SJSA1 (cell line): ENCODE results near the gene PRDM16. TPM values are rescaled to one million over a fixed set of nuclear protein-coding genes. Genes with fewer than 3 reads are reported as not detected.
"Not testable (repeated sequence)": the region's sequence is repeated elsewhere in the genome, so short reads cannot be mapped to it uniquely, and the experiment has no call there.

Experiments used
- DNase-seq, 2 experiments: peaks; one replicate each; pipeline ENCODE4 v3.0.0-alpha.2; 2015 to 2020; ENCODE audit warnings: low spot score in 2 of 2, low read depth in 1 of 2
- H3K27ac ChIP-seq: fragments of 250-450 bp; sonication (Bioruptor Pico); 2 replicates; pipeline ENCODE4 v1.5.1; 2020; ENCODE audit warnings: mild to moderate bottlenecking, moderate library complexity
- H3K27me3 ChIP-seq: fragments of 250-450 bp; sonication (Bioruptor Pico); replicated peaks from 2 replicates; pipeline ENCODE4 v1.5.1; 2020; ENCODE audit warnings: mild to moderate bottlenecking, moderate library complexity
- H3K36me3 ChIP-seq: fragments of 250-450 bp; sonication (Bioruptor Pico); 2 replicates; pipeline ENCODE4 v1.5.1; 2020; ENCODE audit warnings: mild to moderate bottlenecking
- H3K4me1 ChIP-seq: fragments of 250-450 bp; sonication (Bioruptor Pico); replicated peaks from 2 replicates; pipeline ENCODE4 v1.6.1; 2021; ENCODE audit warnings: mild to moderate bottlenecking
- H3K4me3 ChIP-seq: fragments of 250-450 bp; sonication (Bioruptor Pico); 2 replicates; pipeline ENCODE4 v1.5.1; 2020; ENCODE audit warnings: mild to moderate bottlenecking
- H3K9me3 ChIP-seq: fragments of 250-450 bp; sonication (Bioruptor Pico); replicated peaks from 2 replicates; pipeline ENCODE4 v1.5.1; 2020; ENCODE audit warnings: mild to moderate bottlenecking
- total RNA-seq: library from RNA; depleted of rRNA; stranded (reverse); fragments of >200 nt; shearing (Covaris generic); gene quantifications from 2 replicates; pipeline ENCODE4 v1.2.3, GENCODE V29; 2014

The PRDM16 gene
- total RNA-seq, 1 experiment from 2014 or later = 0.05 TPM

GRCh38 chr1:3239991-3240390 is 171.0 kb downstream of the PRDM16 start:
- not testable (repeated sequence) for H3K4me1 ChIP-seq, H3K27me3 ChIP-seq, H3K9me3 ChIP-seq, H3K4me3 ChIP-seq, H3K27ac ChIP-seq, DNase-seq, H3K36me3 ChIP-seq

- no peaks in the 10 kb centered on the region for H3K27me3 ChIP-seq
- no peaks in the 10 kb centered on the region for H3K4me1 ChIP-seq
- H3K27ac ChIP-seq = no peak overlapping the region
- H3K4me3 ChIP-seq = no peak overlapping the region
- no peak for DNase-seq
- no peaks in the 10 kb centered on the region for H3K9me3 ChIP-seq
- no peaks in the 10 kb centered on the region for H3K36me3 ChIP-seq
These were observed 171.7 kb downstream of the PRDM16 start for GRCh38 chr1:3240524-3241235.

GRCh38 chr1:3241236-3241550 is 172.2 kb downstream of the PRDM16 start:
- Histone ChIP-seq H3K27me3 (no peaks in the 10 kb centered on the region), H3K27ac (no peak overlapping the region), H3K36me3 (no peaks in the 10 kb centered on the region), H3K4me3 (no peak overlapping the region), H3K9me3 (no peaks in the 10 kb centered on the region), H3K4me1 (no peaks in the 10 kb centered on the region)
- no peak for DNase-seq

- H3K4me3 ChIP-seq = no peak overlapping the region
- H3K9me3 ChIP-seq = no peaks in the 10 kb centered on the region
These were observed 172.8 kb downstream of the PRDM16 start for GRCh38 chr1:3241673-3242407.

GRCh38 chr1:3242408-3243260 is 173.6 kb downstream of the PRDM16 start:
- no peak for DNase-seq
- Histone ChIP-seq H3K27me3 (no peaks in the 10 kb centered on the region), H3K27ac (no peak overlapping the region), H3K9me3 (no peaks in the 10 kb centered on the region), H3K4me1 (no peaks in the 10 kb centered on the region), H3K4me3 (no peak overlapping the region), H3K36me3 (no peaks in the 10 kb centered on the region)

More at GRCh38 chr1:3241673-3242407, 172.8 kb downstream of the PRDM16 start:
- no peak for DNase-seq
- Histone ChIP-seq H3K27me3 (no peaks in the 10 kb centered on the region), H3K36me3 (no peaks in the 10 kb centered on the region), H3K4me1 (no peaks in the 10 kb centered on the region), H3K27ac (no peak overlapping the region)

- Histone ChIP-seq H3K36me3 (no peaks in the 10 kb centered on the region), H3K9me3 (no peaks in the 10 kb centered on the region), H3K4me3 (no peak overlapping the region), H3K27ac (no peak overlapping the region), H3K27me3 (no peaks in the 10 kb centered on the region), H3K4me1 (no peaks in the 10 kb centered on the region)
- no peak for DNase-seq
These were observed 174.3 kb downstream of the PRDM16 start for GRCh38 chr1:3243304-3243703.

GRCh38 chr1:3244025-3244926 is 175.3 kb downstream of the PRDM16 start:
- no peak overlapping the region for H3K4me3 ChIP-seq
- H3K27me3 ChIP-seq = no peaks in the 10 kb centered on the region
- H3K9me3 ChIP-seq = no peaks in the 10 kb centered on the region
- no peaks in the 10 kb centered on the region for H3K4me1 ChIP-seq
- H3K27ac ChIP-seq = no peak overlapping the region
- no peak for DNase-seq
- no peaks in the 10 kb centered on the region for H3K36me3 ChIP-seq

- H3K27ac ChIP-seq = no peak overlapping the region
- H3K27me3 ChIP-seq = no peaks in the 10 kb centered on the region
- H3K9me3 ChIP-seq = no peaks in the 10 kb centered on the region
- H3K36me3 ChIP-seq = no peaks in the 10 kb centered on the region
- no peaks in the 10 kb centered on the region for H3K4me1 ChIP-seq
- no peak overlapping the region for H3K4me3 ChIP-seq
- DNase-seq = no peak
These were observed 175.9 kb downstream of the PRDM16 start for GRCh38 chr1:3244927-3245315.

- Histone ChIP-seq H3K4me3 (no peak overlapping the region), H3K27me3 (no peaks in the 10 kb centered on the region), H3K9me3 (no peaks in the 10 kb centered on the region), H3K36me3 (no peaks in the 10 kb centered on the region), H3K27ac (no peak overlapping the region), H3K4me1 (no peaks in the 10 kb centered on the region)
- DNase-seq = no peak
These were observed 176.3 kb downstream of the PRDM16 start for GRCh38 chr1:3245344-3245743.

GRCh38 chr1:3245768-3246167 is 176.8 kb downstream of the PRDM16 start:
- no peaks in the 10 kb centered on the region for H3K27me3 ChIP-seq
- DNase-seq = no peak
- H3K9me3 ChIP-seq = no peaks in the 10 kb centered on the region
- no peaks in the 10 kb centered on the region for H3K4me1 ChIP-seq
- H3K36me3 ChIP-seq = no peaks in the 10 kb centered on the region
- no peak overlapping the region for H3K4me3 ChIP-seq
- H3K27ac ChIP-seq = no peak overlapping the region

GRCh38 chr1:3246251-3246650 is 177.2 kb downstream of the PRDM16 start:
- Histone ChIP-seq H3K36me3 (no peaks in the 10 kb centered on the region), H3K27ac (no peak overlapping the region), H3K4me1 (no peaks in the 10 kb centered on the region), H3K9me3 (no peaks in the 10 kb centered on the region), H3K4me3 (no peak overlapping the region), H3K27me3 (no peaks in the 10 kb centered on the region)
- no peak for DNase-seq

GRCh38 chr1:3247521-3248121 is 178.6 kb downstream of the PRDM16 start:
- DNase-seq = no peak
- no peak overlapping the region for H3K4me3 ChIP-seq
- no peaks in the 10 kb centered on the region for H3K9me3 ChIP-seq
- H3K27me3 ChIP-seq = no peaks in the 10 kb centered on the region
- no peaks in the 10 kb centered on the region for H3K36me3 ChIP-seq
- H3K27ac ChIP-seq = no peak overlapping the region
- no peaks in the 10 kb centered on the region for H3K4me1 ChIP-seq
